Lower leg skin (tissue), 4 donors: ENCODE measurements around the gene FGD3. TPM values are rescaled to one million over a fixed set of nuclear protein-coding genes. Genes with fewer than 3 reads are reported as not detected.

ENCODE experiments used
- DNase-seq, 2 donors: peaks; one replicate each; pipeline ENCODE4 v3.0.0-alpha.2; 2019; ENCODE audit warnings: low spot score in 2 of 2
- H3K4me3 ChIP-seq: fragments of 200-600 bp; sonication (generic); 2 replicates; pipeline ENCODE4 v1.5.1; 2017; ENCODE audit warnings: mild to moderate bottlenecking, low read depth; ENCODE audit not compliant: poor library complexity, severe bottlenecking
- POLR2A ChIP-seq, 2 donors: fragments of 450-650 bp; IDR thresholded peaks; one replicate each; pipeline ENCODE4 v1.6.1; 2016 to 2017; ENCODE audit warnings: antibody characterized with exemption in 2 of 2, mild to moderate bottlenecking in 1 of 2, moderate library complexity in 1 of 2
- WGBS, 2 donors: methylation state at CpG; one replicate each; pipeline ENCODE4 v1.1.5; 2018; 5-methylcytosine and 5-hydroxymethylcytosine counted together
- intact Hi-C: fragments of 100-400 bp; cut with DNase I; formaldehyde crosslinking; loops from one replicate; pipeline ENCODE4 v1.15.0; 2023; ENCODE audit warnings: low total_unique reads
- total RNA-seq, 4 donors: library from RNA; depleted of rRNA; stranded (reverse); fragments of >200 nt; gene quantifications; one replicate each; pipeline ENCODE4 v1.1.0, GENCODE V29; 2016
- TF ChIP-seq, protein P1 (sequence below), 3 donors: fragments of 450-650 bp; IDR thresholded peaks; one replicate each; pipeline ENCODE4 v1.5.1; 2016; ENCODE audit warnings: antibody characterized with exemption in 3 of 3, mild to moderate bottlenecking in 3 of 3, moderate library complexity in 2 of 3

FGD3 gene
- total RNA-seq, 4 donors from 2014 or later: 3.4 to 11.6 (median 5.7) TPM

DNA sequence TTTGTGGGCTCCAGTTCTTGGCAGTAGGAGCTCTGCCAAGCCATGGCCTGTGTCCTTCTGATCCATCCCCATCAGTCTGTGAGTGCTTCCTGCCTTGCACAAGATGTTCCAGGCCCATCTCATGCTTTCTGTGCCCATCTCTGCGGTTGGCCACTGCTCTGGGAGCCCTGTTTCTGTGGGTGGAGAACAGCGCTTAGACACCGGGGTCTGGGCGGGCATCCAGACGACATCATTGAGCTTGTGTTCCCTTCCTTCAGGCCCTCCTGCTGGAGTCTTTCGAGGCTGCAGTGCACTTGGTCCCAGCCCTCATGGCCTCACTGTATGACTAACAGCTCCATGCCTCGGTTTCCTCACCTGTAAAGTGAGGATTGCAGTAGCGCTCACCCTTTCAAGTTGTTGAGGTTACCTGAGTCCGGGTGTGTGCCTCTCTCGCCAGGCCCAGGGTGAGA is 133.8 kb downstream of the FGD3 start:
- TF ChIP-seq POLR2A (IDR thresholded peaks at IDR 0.05): no peak
- TF ChIP-seq, protein P1, sequence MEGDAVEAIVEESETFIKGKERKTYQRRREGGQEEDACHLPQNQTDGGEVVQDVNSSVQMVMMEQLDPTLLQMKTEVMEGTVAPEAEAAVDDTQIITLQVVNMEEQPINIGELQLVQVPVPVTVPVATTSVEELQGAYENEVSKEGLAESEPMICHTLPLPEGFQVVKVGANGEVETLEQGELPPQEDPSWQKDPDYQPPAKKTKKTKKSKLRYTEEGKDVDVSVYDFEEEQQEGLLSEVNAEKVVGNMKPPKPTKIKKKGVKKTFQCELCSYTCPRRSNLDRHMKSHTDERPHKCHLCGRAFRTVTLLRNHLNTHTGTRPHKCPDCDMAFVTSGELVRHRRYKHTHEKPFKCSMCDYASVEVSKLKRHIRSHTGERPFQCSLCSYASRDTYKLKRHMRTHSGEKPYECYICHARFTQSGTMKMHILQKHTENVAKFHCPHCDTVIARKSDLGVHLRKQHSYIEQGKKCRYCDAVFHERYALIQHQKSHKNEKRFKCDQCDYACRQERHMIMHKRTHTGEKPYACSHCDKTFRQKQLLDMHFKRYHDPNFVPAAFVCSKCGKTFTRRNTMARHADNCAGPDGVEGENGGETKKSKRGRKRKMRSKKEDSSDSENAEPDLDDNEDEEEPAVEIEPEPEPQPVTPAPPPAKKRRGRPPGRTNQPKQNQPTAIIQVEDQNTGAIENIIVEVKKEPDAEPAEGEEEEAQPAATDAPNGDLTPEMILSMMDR (IDR thresholded peaks at IDR 0.05): no peak
- intact Hi-C loops: no loop called here
- WGBS, 2 donors: 84% methylated on average over 10 of the region's 10 CpGs
- DNase-seq: peak in 1 of 2 donors; percentile 53
- no peak overlapping the region for H3K4me3 ChIP-seq

DNA sequence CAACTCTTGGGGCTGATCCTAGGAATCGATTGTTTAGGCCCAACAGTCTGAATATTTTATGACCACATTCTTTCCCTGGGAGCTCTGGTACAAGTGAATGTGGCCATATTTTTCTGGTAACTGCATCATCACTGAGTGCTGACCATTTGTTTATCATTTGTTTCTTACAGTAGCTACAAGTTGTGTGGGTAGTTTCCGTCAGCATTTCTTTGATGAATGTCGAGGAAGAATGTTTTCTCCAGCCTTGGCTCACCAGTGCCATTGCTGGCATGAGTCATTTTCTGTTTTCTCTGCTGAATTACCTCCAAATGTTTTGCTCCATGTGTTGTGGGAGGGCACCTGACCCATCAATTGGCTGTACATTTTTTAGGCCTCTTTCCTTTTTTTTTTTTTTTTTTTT is 134.6 kb downstream of the FGD3 start:
- intact Hi-C loops: no loop called here
- 70 to 74% methylated on average over 3 of the region's 3 CpGs for WGBS, 2 donors
- no peak for TF ChIP-seq POLR2A (IDR thresholded peaks at IDR 0.05)
- TF ChIP-seq, protein P1 (IDR thresholded peaks at IDR 0.05): no peak
- no peak for DNase-seq
- H3K4me3 ChIP-seq: no peak overlapping the region

DNA sequence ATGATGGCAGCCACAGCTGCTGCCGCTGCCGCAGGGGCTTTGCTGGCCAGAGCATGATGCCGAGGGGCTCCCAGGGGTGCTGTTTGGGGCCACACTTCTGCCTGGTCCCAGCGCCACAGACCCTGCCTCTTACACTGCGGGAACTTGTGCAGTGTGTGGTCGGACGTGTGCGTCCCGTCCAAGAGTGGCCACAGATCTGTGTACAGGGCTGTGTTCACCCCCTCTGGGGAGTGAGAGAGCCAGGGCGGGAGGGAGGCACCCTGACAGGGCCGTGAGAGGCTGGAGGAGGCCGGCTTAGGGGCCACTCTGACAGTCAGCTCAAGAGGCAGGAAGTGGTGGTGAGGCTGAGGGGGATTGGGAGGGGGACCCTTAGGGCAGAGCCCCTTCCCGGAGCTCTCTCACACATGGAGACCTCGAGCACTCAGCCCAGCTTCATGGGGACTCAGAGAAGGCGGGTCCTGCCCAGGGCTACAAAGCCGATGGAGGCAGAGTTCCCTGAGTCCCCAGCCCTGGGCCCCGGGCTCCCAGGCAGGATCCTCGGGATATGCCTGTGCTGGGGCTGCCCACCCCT is 135.6 kb downstream of the FGD3 start:
- WGBS, 2 donors: 55 to 66% methylated on average over 16 of the region's 18 CpGs
- peak in 1 of 2 donors; percentile 77 for DNase-seq
- intact Hi-C loops: no loop called here

DNA sequence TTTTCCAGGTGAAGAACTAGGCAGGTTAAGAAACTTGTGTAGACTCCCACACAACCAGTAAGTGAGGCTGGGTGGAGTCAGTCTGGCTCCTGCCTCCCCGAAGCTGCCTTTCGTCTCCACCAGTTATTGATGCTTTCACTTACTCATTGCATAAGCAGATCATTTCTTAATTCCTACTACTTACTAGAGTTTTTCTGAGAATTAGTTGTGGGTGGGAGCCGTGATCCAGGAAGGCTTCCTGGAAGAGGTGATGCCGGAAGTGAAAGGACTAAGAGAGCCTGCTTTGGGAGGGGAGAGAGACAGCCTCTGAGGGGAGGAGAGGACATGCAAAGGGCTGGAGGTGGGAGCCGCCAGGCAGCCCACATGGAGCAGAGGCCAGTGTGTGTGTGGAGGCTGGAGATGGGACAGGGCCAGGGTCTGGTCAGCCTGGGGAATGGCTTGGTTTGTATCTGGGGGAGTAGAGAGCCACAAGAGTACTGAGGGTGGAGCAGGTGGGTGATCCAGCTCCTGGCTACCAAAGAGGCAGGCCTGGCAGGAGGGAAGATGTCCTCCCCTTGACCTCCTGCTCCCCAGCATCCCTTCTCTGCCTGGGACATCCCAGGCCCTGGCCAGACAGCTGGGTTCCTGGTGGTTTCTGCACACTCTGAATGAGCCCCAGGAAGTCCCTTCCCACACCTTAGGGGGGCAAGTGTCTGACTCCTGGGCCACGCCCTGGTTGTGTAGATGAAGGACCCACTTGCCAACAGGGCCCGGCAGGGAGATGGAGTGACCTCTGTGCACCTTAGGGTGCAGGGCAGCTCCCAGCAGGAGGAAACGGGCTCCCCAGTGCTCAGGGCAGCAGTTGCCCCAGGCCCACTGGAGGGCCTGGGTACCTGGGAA is 136.5 kb downstream of the FGD3 start:
- H3K4me3 ChIP-seq: no peak overlapping the region
- DNase-seq: peak in 1 of 2 donors; percentile 52
- intact Hi-C loops: no loop called here
- WGBS, 2 donors: 65 to 76% methylated on average over 5 to 7 of the region's 8 CpGs
- no peak for TF ChIP-seq POLR2A (IDR thresholded peaks at IDR 0.05)
- TF ChIP-seq, protein P1 (IDR thresholded peaks at IDR 0.05): no peak

More for the DNA sequence above, 135.6 kb downstream of the FGD3 start:
- no peak overlapping the region for H3K4me3 ChIP-seq
- TF ChIP-seq POLR2A (IDR thresholded peaks at IDR 0.05): no peak
- TF ChIP-seq, protein P1 (IDR thresholded peaks at IDR 0.05): no peak

DNA sequence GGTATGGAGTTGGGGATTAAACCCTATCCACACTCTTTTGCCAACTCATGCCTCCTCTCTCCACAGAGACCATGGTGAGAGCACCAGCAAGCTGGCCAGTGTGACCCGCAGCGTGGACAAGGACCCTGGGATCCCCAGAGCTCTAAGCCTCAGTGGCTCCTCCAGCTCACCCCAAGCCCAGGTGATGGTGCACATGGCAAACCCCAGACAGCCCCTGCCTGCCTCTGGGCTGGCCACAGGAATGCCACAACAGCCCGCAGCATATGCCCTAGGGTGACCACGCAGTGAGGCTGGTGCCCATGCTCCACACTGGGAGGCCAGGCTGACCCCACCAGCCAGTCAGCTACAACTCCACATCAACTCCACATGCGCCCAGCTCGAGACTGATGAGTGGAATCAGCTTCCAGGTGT is 137.2 kb downstream of the FGD3 start:
- TF ChIP-seq POLR2A (IDR thresholded peaks at IDR 0.05): no peak
- TF ChIP-seq, protein P1 (IDR thresholded peaks at IDR 0.05): no peak
- peak in 1 of 2 donors; percentile 32 for DNase-seq
- intact Hi-C loops: no loop called here
- H3K4me3 ChIP-seq: no peak overlapping the region
- whole genome bisulfite sequencing, 2 donors: 97 to 100% methylated on average over 4 of the region's 6 CpGs
